Measurements from ENCODE around the gene ALKBH2. TPM values are rescaled to one million over a fixed set of nuclear protein-coding genes. Genes with fewer than 3 reads are reported as not detected.

ALKBH2 gene
- polyA plus RNA-seq, 1 donor from 2014 or later = 44.0 TPM

GRCh38 chr12:109082751-109083150 lies 10.5 kb downstream of the ALKBH2 start:
- TF ChIP-seq CTCF (IDR thresholded peaks at IDR 0.05; ENCODE audit: poor library complexity, severe bottlenecking) (no peak), POLR2AphosphoS5 (IDR thresholded peaks at IDR 0.05) (no peak)

GRCh38 chr12:109074866-109075265 lies 18.4 kb downstream of the ALKBH2 start:
- Histone ChIP-seq H3K4me3 (ENCODE audit: low read length) (no peak overlapping the region), H4K20me1 (ENCODE audit: insufficient read depth) (no peaks in the 10 kb centered on the region), H2AFZ (ENCODE audit: low read depth, low read length) (no peak overlapping the region), H3K4me2 (ENCODE audit: low read length) (no peak overlapping the region), H3K9me2 (ENCODE audit: insufficient read depth, low read length) (no peaks in the 10 kb centered on the region), H3F3A (ENCODE audit: insufficient read depth, low read length, poor library complexity, severe bottlenecking) (no peaks in the 10 kb centered on the region), H3K79me2 (replicated peaks; ENCODE audit: insufficient read depth, low read length) (no peaks in the 10 kb centered on the region), H3K9ac (ENCODE audit: low read length) (no peak overlapping the region), H3K27ac (ENCODE audit: low read length) (no peak overlapping the region), H3K27me3 (ENCODE audit: insufficient read depth, low read depth, low read length) (no peaks in the 10 kb centered on the region), H3K36me3 (ENCODE audit: insufficient read depth, low read length) (peaks cover 10% of the 10 kb centered on the region), H3K9me3 (ENCODE audit: low read length) (no peaks in the 10 kb centered on the region)
- TF ChIP-seq RAD21 (conservative IDR thresholded peaks at IDR 0.05) (no peak), EZH2 (IDR thresholded peaks at IDR 0.05; ENCODE audit: borderline replicate concordance, insufficient read depth, low read length, poor library complexity, severe bottlenecking) (no peak), POLR2AphosphoS5 (IDR thresholded peaks at IDR 0.05) (no peak), EP300 (conservative IDR thresholded peaks at IDR 0.05; ENCODE audit: poor library complexity, severe bottlenecking) (no peak), MXI1 (conservative IDR thresholded peaks at IDR 0.05; ENCODE audit: poor library complexity, severe bottlenecking) (no peak), SMC3 (conservative IDR thresholded peaks at IDR 0.05; ENCODE audit: poor library complexity) (no peak), CTCF (IDR thresholded peaks at IDR 0.05; ENCODE audit: poor library complexity, severe bottlenecking) (no peak), TAF1 (IDR thresholded peaks at IDR 0.05; ENCODE audit: low read depth) (no peak), REST (IDR thresholded peaks at IDR 0.05; ENCODE audit: borderline replicate concordance) (no peak)

More at GRCh38 chr12:109082751-109083150, 10.5 kb downstream of the ALKBH2 start:
- Histone ChIP-seq H2AFZ (ENCODE audit: low read depth, low read length) (no peak overlapping the region), H3K27me3 (ENCODE audit: insufficient read depth, low read depth, low read length) (no peaks in the 10 kb centered on the region), H3K4me3 (ENCODE audit: low read length) (no peak overlapping the region), H3K9me2 (ENCODE audit: insufficient read depth, low read length) (no peaks in the 10 kb centered on the region), H3K27ac (ENCODE audit: low read length) (no peak overlapping the region), H3K4me2 (ENCODE audit: low read length) (no peak overlapping the region), H3F3A (ENCODE audit: insufficient read depth, low read length, poor library complexity, severe bottlenecking) (no peaks in the 10 kb centered on the region), H4K20me1 (ENCODE audit: insufficient read depth) (no peaks in the 10 kb centered on the region), H3K9me3 (ENCODE audit: low read length) (no peaks in the 10 kb centered on the region), H3K36me3 (ENCODE audit: insufficient read depth, low read length) (peaks cover 18% of the 10 kb centered on the region), H3K9ac (ENCODE audit: low read length) (no peak overlapping the region), H3K79me2 (replicated peaks; ENCODE audit: insufficient read depth, low read length) (no peaks in the 10 kb centered on the region)

All from neural cell (in vitro differentiated cells).